Measurements from ENCODE around the gene LRRC55.

The LRRC55 gene

GRCh38 chr11:57239348-57239747 lies 57.6 kb downstream of the LRRC55 start:
- no peak for DNase-seq

DNA sequence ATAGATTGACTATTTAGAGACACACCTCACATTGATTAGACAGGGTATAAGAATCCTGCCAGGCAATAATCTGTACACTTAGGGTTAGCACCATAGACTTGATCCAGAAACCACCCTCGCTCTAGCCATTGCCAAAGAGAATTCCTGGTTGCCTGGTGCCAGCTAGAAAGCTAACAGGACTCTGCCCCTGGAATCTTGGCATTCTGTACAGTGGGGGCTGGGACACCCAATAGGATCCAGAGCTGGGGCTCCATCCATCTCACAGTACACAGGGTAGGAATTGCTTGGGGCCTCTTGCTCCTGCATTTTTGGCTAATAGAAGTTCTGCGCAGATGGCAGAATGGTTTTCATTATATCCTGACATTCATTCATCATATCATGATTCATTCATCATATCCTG lies 58.3 kb downstream of the LRRC55 start:
- no peak for DNase-seq

DNA sequence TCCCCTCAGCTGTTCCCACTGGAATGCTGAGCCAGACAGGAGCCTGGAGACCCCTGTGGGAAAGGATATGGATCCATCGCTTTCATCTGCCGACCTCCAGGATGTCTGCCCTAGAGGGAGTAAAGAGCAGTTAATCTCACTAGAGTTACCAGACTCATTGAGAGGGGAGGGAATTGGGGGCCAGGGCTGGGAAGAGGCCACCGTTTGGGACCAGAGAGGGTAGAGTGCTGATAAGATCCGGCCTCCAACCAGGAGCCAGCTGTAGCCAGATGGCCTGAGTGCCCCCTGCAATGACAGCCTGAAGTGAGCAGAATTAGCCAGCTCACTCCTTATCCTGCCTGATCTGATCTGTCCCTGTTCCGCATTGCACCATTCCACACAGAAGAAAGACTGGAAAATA lies 59.0 kb downstream of the LRRC55 start:
- DNase-seq = no peak
